Measurements from ENCODE around the gene SMNDC1.

SMNDC1 gene

DNA sequence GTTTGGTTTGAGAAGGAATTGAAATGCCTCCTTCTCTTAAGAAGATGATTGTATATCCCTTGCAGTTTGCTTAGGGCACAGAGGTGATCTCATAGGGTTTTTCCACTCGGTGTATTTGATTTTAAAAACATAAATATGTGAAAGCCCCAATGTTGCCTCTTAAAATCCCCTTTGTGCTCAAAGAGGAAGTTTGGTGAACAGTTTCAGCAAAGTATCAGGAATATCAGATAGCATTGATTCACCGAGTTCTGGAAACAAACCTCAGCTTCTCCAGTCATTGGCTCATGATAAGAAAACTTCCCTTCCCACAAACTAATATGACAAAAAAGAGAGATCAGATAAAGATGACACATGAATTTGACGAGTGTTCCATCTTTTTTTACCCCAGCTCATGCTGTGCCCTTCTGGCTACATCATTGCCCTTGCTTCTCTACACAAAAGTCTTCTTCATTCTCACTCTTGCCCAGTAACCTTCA is 20.1 kb upstream of the SMNDC1 start:
- TF ChIP-seq, protein P1, sequence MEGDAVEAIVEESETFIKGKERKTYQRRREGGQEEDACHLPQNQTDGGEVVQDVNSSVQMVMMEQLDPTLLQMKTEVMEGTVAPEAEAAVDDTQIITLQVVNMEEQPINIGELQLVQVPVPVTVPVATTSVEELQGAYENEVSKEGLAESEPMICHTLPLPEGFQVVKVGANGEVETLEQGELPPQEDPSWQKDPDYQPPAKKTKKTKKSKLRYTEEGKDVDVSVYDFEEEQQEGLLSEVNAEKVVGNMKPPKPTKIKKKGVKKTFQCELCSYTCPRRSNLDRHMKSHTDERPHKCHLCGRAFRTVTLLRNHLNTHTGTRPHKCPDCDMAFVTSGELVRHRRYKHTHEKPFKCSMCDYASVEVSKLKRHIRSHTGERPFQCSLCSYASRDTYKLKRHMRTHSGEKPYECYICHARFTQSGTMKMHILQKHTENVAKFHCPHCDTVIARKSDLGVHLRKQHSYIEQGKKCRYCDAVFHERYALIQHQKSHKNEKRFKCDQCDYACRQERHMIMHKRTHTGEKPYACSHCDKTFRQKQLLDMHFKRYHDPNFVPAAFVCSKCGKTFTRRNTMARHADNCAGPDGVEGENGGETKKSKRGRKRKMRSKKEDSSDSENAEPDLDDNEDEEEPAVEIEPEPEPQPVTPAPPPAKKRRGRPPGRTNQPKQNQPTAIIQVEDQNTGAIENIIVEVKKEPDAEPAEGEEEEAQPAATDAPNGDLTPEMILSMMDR (IDR thresholded peaks at IDR 0.05), result no peak

DNA sequence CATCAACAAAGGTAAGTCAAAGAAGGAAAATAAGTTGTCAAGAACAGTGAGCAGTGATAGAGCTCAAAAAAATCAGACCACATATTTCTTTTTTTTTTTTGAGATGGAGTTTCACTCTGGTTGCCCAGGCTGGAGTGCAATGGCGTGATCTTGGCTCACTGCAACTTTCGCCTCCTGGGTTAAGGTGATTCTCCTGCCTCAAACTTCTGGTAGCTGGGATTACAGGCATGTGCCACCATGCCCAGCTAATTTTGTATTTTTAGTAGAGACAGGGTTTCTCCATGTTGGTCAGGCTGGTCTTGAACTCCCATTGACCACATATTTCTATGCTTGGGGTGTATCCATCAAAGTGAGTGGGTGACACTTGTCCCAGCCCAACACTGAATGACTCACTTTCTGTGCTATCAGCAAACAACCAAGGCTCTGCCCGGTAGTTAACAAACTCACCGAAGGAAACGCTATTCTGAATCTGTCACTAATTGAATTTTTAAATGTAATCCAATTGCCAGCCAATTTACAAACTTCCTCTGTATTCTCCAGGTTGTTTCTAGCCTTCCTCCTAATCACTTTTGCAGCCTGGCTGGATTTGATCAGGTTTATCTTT is 19.6 kb upstream of the SMNDC1 start:
- TF ChIP-seq, protein P1 (IDR thresholded peaks at IDR 0.05), result no peak

DNA sequence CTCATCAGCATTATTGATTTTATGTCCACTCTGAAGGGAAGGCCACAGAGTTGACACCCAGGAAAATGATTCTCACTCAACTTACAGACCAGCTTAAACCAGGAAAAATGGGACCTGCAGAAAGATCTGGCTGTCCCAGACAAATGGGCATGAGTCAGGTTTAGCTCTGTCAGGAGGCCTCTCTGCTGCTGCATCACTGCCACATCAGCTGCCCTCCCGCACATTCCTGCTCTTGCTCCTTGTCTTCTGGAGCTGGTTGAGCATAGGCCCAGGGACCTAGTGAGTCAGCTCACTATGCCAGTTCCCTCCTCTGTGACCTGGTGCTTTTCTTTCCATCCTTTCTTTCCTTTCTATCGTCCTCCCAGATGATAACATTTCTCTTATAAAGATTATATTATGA is 18.8 kb upstream of the SMNDC1 start:
- TF ChIP-seq, protein P1 (IDR thresholded peaks at IDR 0.05), result no peak

DNA sequence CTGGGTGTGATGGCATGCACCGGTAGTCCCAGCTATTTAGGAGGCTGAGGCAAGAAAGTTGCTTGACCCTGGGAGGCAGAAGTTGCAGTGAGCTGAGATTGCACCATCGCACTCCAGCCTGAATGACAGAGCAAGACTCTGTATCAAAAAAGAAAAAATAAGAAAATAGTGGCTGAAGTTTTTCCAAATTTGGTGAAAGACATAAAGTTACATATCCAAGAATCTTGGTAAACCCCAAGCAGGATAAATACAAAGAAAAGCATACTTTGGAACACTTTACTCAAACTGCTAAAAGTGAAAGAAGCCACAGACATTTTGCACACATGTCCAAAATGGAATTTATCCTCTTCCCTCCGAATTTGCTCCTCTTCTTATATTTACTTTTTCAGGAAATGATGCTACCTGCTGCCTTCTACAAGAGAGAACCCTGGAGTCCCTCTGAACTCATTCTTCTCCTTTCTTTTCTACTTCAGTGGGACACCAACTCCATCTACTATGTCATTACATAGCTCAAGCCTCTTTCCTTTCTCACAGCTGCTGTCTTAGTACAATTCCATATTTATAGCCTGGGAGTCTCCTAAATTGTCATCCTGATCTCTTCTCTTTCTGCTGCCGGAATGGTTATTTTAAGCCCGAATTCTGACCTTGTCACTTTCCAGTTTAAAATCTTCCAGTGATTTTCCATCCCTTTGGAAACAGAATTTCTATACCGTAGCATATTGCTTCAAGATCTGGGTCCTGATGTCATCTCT is 17.3 kb upstream of the SMNDC1 start:
- TF ChIP-seq, protein P1 (IDR thresholded peaks at IDR 0.05), result no peak

DNA sequence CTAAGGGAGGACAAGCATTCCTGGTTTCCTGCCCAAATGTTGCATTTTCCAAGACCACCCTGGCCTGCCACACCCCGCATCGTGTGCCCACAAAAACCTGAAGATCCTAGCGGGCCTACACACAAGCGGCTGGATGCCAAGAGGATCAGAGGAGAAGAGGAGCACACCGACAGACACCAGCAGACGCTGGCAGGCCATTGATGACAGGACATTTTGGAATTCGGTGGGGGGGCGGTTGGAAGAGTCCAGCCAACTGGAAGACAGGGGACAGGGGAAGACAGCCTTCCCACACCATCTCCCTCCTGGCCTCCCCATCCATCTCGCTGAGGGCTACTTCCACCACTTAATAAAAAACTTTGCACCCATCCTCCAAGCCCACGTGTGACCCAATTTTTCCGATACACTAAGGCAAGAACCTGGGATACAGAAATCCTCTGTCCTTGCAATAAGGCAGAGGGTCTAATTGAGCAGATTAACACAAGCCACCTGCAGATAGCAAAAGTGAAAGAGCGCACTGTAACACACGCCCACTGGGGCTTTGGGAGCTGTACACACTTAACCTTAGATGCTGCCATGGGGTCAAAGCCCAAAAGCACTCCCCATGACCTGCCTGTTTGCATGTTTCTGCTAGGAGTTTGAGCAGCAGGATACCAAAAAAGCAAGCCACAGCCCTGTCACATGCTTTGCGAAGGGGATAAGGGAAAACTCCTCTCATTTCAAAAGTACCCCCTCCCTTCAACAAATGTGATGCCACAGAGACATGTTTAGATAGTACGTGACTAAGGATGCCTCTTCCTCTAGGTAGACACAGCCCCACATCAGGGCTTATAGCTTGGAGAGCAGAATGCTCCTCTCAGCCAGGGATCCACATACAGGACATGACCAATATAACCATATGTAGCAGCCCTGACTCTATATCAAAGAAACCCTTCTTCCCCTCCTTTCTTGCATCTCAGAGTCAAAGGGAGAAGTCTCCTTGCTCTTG is 13.4 kb upstream of the SMNDC1 start:
- TF ChIP-seq, protein P1 (IDR thresholded peaks at IDR 0.05), result no peak

DNA sequence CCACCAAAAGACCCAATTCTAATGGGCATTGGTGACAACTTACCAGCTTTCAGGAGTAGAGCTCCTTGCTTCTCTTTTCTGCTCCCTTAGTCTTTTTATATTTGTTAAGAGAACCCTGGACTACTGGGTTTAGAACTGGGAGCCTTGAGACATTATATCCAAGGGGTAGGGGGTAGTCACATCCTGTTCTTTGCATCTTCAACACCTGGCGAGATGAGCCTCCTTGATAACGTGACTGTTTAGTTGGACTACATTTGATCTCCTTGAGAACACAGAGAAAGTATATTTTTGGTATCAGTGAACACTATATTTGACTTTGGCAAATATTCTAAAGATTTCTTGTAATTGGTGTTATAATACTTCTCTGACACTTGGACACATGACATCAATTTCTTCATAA is 9.0 kb upstream of the SMNDC1 start:
- TF ChIP-seq, protein P1 (IDR thresholded peaks at IDR 0.05), result no peak

DNA sequence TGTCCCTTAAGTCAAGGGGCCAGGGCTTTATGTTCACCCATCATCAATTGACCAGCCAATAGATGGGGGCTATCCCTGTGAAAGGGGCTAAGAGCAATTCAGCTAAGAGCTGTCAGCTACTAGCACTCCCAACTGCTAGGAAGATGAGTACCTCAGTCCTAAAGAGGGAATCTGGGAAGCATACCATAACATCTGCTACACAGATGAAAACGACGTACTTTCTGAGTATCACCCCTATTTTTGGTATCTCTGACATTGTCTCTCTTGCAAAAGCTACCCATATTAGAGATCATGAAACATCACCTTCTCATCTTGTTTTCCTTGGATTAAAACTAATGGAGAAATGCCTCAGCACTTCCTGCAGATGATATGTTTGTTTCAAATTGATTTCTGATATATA is 7.5 kb upstream of the SMNDC1 start:
- TF ChIP-seq, protein P1 (IDR thresholded peaks at IDR 0.05), result no peak
